ENCODE results near the gene MCFD2. TPM values are rescaled to one million over a fixed set of nuclear protein-coding genes. Genes with fewer than 3 reads are reported as not detected.

Gene MCFD2
- polyA plus RNA-seq, 1 donor (not counting 4 experiments of a cell fraction or from before 2014, with no cell fraction given): 132 TPM

GRCh38 chr2:46862514-46862913, 53.1 kb downstream of the MCFD2 start:
- H3K4me1 ChIP-seq (ENCODE audit: control insufficient read depth, extremely low read depth, insufficient read depth, low read length): peaks cover 6% of the 10 kb centered on the region
- TF ChIP-seq CTCF (optimal IDR thresholded peaks at IDR 0.05 in 1 of 3, IDR thresholded peaks at IDR 0.05 in 1 of 3, conservative IDR thresholded peaks at IDR 0.05 in 1 of 3; ENCODE audit: extremely low read depth in 1 of 3, insufficient read depth in 2 of 3, low read length in 3 of 3): no peak
- TF ChIP-seq EZH2 (IDR thresholded peaks at IDR 0.05; ENCODE audit: low read length): no peak
- no peak overlapping the region for H3K4me2 ChIP-seq (ENCODE audit: control insufficient read depth, extremely low read depth, insufficient read depth, low read depth, low read length)
- no peaks in the 10 kb centered on the region for H3K27me3 ChIP-seq (ENCODE audit: control insufficient read depth, extremely low read depth, insufficient read depth, low read length)
- no peak overlapping the region for H3K27ac ChIP-seq (ENCODE audit: control insufficient read depth, insufficient read depth, low read length)
- dilution Hi-C loops (cut with MboI; ENCODE audit: extremely low pct_ligation_motif_present, low sequenced_read_pairs): no loop called here
- no peaks in the 10 kb centered on the region for H4K20me1 ChIP-seq (ENCODE audit: control insufficient read depth, extremely low read depth, insufficient read depth, low read length)
- no peak overlapping the region for H2AFZ ChIP-seq (ENCODE audit: control insufficient read depth, low read length)
- FAIRE-seq: peak; percentile 20
- no peak overlapping the region for H3K4me3 ChIP-seq (ENCODE audit: control insufficient read depth in 2 of 3, extremely low read depth in 1 of 3, insufficient read depth in 2 of 3, low read depth in 1 of 3, low read length in 3 of 3)
- H3K36me3 ChIP-seq (ENCODE audit: control insufficient read depth in 2 of 2, extremely low read depth in 1 of 2, insufficient read depth in 2 of 2, low read length in 2 of 2): no peaks in the 10 kb centered on the region
- no peaks in the 10 kb centered on the region for H3K9me1 ChIP-seq (ENCODE audit: control insufficient read depth, extremely low read depth, insufficient read depth, low read length)
- H3K9ac ChIP-seq (ENCODE audit: control insufficient read depth, extremely low read depth, insufficient read depth, low read length): no peak overlapping the region
- H3K9me3 ChIP-seq (ENCODE audit: control insufficient read depth, low read depth, low read length): peaks cover 3% of the 10 kb centered on the region
- no peak for DNase-seq (ENCODE audit: low read depth, low spot score)
- H3K79me2 ChIP-seq (ENCODE audit: control insufficient read depth, insufficient read depth, low read length): no peaks in the 10 kb centered on the region

GRCh38 chr2:46861916-46862315, 53.7 kb downstream of the MCFD2 start:
- Histone ChIP-seq H3K9ac (ENCODE audit: control insufficient read depth, extremely low read depth, insufficient read depth, low read length) (no peak overlapping the region), H3K36me3 (ENCODE audit: control insufficient read depth in 2 of 2, extremely low read depth in 1 of 2, insufficient read depth in 2 of 2, low read length in 2 of 2) (no peaks in the 10 kb centered on the region), H3K4me2 (ENCODE audit: control insufficient read depth, extremely low read depth, insufficient read depth, low read depth, low read length) (no peak overlapping the region), H3K4me3 (ENCODE audit: control insufficient read depth in 2 of 3, extremely low read depth in 1 of 3, insufficient read depth in 2 of 3, low read depth in 1 of 3, low read length in 3 of 3) (no peak overlapping the region), H2AFZ (ENCODE audit: control insufficient read depth, low read length) (no peak overlapping the region), H3K9me3 (ENCODE audit: control insufficient read depth, low read depth, low read length) (peaks cover 3% of the 10 kb centered on the region), H4K20me1 (ENCODE audit: control insufficient read depth, extremely low read depth, insufficient read depth, low read length) (no peaks in the 10 kb centered on the region), H3K27me3 (ENCODE audit: control insufficient read depth, extremely low read depth, insufficient read depth, low read length) (no peaks in the 10 kb centered on the region), H3K9me1 (ENCODE audit: control insufficient read depth, extremely low read depth, insufficient read depth, low read length) (no peaks in the 10 kb centered on the region), H3K79me2 (ENCODE audit: control insufficient read depth, insufficient read depth, low read length) (no peaks in the 10 kb centered on the region), H3K27ac (ENCODE audit: control insufficient read depth, insufficient read depth, low read length) (no peak overlapping the region), H3K4me1 (ENCODE audit: control insufficient read depth, extremely low read depth, insufficient read depth, low read length) (peaks cover 8% of the 10 kb centered on the region)
- TF ChIP-seq CTCF (optimal IDR thresholded peaks at IDR 0.05 in 1 of 3, IDR thresholded peaks at IDR 0.05 in 1 of 3, conservative IDR thresholded peaks at IDR 0.05 in 1 of 3; ENCODE audit: extremely low read depth in 1 of 3, insufficient read depth in 2 of 3, low read length in 3 of 3): no peak
- no peak for TF ChIP-seq EZH2 (IDR thresholded peaks at IDR 0.05; ENCODE audit: low read length)
- FAIRE-seq (no peak), DNase-seq (ENCODE audit: low read depth, low spot score) (no peak)
- dilution Hi-C loops (cut with MboI; ENCODE audit: extremely low pct_ligation_motif_present, low sequenced_read_pairs): no loop called here
